GM12875 (cell line): ENCODE results near the gene CCDC92.

Source experiments
- H3K4me3 ChIP-seq: one replicate; pipeline ENCODE4 v1.5.1; 2011; ENCODE audit warnings: low read depth, low read length, control low read depth
- CTCF ChIP-seq: IDR thresholded peaks from 2 replicates; pipeline ENCODE4 v1.5.1; 2011; ENCODE audit warnings: low read depth, mild to moderate bottlenecking, control low read depth, inconsistent platforms, low read length, moderate library complexity, borderline replicate concordance; ENCODE audit not compliant: insufficient read depth

The CCDC92 gene

DNA sequence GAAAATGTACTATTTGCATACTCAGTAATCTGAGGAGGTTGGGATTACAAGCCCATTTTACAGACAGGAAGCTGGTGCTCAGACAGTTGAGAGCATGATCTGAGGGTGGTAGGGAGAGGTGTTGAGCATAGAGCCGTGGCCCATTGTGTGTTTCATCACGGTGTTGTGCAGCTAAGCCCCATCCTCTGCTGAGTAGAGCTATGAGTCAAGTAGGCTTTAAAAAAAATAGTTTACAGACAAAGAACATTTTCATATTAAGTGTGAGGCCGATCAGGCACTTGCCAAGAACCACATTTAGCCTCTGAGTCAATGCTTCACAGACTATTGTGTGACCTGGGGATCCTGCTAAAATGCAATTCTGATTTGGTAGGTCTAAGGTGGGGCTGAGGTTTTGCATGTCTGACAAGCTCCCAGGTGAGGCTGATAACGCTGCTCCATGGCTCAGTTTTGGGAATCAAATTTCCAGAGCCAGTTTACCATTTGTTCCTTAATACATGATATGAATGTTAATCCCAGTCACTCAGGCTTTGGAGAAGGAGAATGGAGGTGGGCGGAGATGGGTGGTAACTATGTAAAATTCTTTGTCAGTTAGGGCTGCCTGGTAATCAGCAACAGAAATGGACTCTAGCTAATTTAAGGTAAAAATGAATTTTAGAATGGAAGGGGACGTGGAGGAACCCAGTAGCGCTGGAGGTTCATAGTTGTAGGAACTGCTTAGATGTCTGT is 22.6 kb upstream of the CCDC92 start:
- TF ChIP-seq CTCF, result no peak
- no peak overlapping the region for H3K4me3 ChIP-seq

- H3K4me3 ChIP-seq, result no peak overlapping the region
Observed at GRCh38 chr12:123992118-123992825, 19.6 kb upstream of the CCDC92 start.

GRCh38 chr12:123991372-123991951 is 18.8 kb upstream of the CCDC92 start:
- H3K4me3 ChIP-seq, result no peak overlapping the region
- TF ChIP-seq CTCF, result no peak

More at GRCh38 chr12:123992118-123992825, 19.6 kb upstream of the CCDC92 start:
- no peak for TF ChIP-seq CTCF

GRCh38 chr12:123990511-123990910 is 17.9 kb upstream of the CCDC92 start:
- no peak for TF ChIP-seq CTCF
- no peak overlapping the region for H3K4me3 ChIP-seq

DNA sequence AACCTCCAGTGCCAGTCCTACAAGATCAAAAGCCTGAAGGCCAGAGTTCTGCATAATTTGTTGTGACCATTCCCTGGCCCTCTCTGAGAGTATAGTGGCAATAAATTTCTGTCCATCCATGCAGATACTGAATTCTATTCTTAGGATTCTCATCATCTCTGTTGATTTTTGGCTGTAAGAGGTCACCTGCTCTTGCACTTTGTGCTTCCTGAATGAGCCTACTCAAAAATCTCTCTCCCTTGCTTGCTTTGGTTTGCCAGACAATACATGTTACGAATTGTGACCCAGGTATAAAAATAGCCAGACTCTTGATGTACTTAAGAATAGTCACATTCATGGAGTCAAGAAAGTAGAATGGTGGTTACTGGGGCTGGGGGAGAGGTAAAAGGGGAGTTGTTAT is 17.1 kb upstream of the CCDC92 start:
- TF ChIP-seq CTCF, result no peak
- no peak overlapping the region for H3K4me3 ChIP-seq

DNA sequence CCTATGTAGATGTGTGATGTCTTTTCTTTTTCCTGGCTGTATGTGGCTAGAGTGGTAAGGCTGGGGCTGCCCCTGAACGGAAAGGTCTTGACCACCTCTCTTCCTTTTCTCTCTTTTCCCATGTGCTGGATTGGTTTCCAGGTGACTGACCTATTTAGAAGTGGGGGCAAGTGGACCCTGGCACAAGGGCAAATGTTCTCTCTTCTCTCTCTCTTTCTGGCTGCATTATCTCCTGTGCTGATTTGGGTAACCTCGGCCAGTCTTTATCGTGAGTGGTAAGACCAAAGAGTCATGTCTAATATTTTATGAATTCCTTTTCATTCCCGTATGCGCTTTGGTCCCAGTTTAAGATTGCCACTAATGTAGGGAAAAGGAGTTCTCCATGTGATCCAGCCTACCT is 16.5 kb upstream of the CCDC92 start:
- no peak overlapping the region for H3K4me3 ChIP-seq
- no peak for TF ChIP-seq CTCF
